Non-pigmented ciliary epithelial cell (primary cell): Measurements from ENCODE around the gene SMARCA2.

Source experiments
- DNase-seq: peaks from one replicate; pipeline ENCODE4 v3.0.0-alpha.2; 2010; ENCODE audit warnings: low read depth

SMARCA2 gene

GRCh38 chr9:2216591-2216990 is 201.4 kb downstream of the SMARCA2 start:
- DNase-seq: no peak

- DNase-seq: no peak
Observed at GRCh38 chr9:2217540-2217939, 202.4 kb downstream of the SMARCA2 start.

- no peak for DNase-seq
Observed at GRCh38 chr9:2220036-2220435, 204.9 kb downstream of the SMARCA2 start.

- no peak for DNase-seq
Observed at GRCh38 chr9:2227144-2227867, 212.2 kb downstream of the SMARCA2 start.

- no peak for DNase-seq
Observed at GRCh38 chr9:2228132-2228531, 213.0 kb downstream of the SMARCA2 start.

- no peak for DNase-seq
Observed at GRCh38 chr9:2228641-2229040, 213.5 kb downstream of the SMARCA2 start.

- DNase-seq: no peak
Observed at GRCh38 chr9:2229109-2229721, 214.1 kb downstream of the SMARCA2 start.

- no peak for DNase-seq
Observed at GRCh38 chr9:2230362-2230761, 215.2 kb downstream of the SMARCA2 start.

- DNase-seq: no peak
Observed at GRCh38 chr9:2231101-2231500, 216.0 kb downstream of the SMARCA2 start.

GRCh38 chr9:2231829-2232228 is 216.7 kb downstream of the SMARCA2 start:
- DNase-seq: no peak

- DNase-seq: no peak
Observed at GRCh38 chr9:2233274-2233673, 218.1 kb downstream of the SMARCA2 start.

GRCh38 chr9:2234371-2234893 is 219.3 kb downstream of the SMARCA2 start:
- no peak for DNase-seq

GRCh38 chr9:2235623-2236022 is 220.5 kb downstream of the SMARCA2 start:
- DNase-seq: no peak

GRCh38 chr9:2236850-2237249 is 221.7 kb downstream of the SMARCA2 start:
- DNase-seq: no peak

GRCh38 chr9:2241461-2241835 is 226.3 kb downstream of the SMARCA2 start:
- peak; percentile 84 for DNase-seq

GRCh38 chr9:2241836-2242741 is 226.9 kb downstream of the SMARCA2 start:
- peak; percentile 62 for DNase-seq

- DNase-seq: no peak
Observed at GRCh38 chr9:2242831-2243330, 227.7 kb downstream of the SMARCA2 start.
